Raji (cell line): ENCODE measurements around the gene MAN1A2.

Experiments
- POLR2A ChIP-seq: IDR thresholded peaks from 2 replicates; pipeline ENCODE4 v1.6.1; 2011; ENCODE audit warnings: low read depth, low read length, control low read depth; ENCODE audit not compliant: insufficient read depth

MAN1A2 gene

GRCh38 chr1:117427297-117427696 lies 60.0 kb downstream of the MAN1A2 start:
- no peak for TF ChIP-seq POLR2A

- no peak for TF ChIP-seq POLR2A
Observed at GRCh38 chr1:117433943-117434342, 66.7 kb downstream of the MAN1A2 start.

- TF ChIP-seq POLR2A = no peak
Observed at GRCh38 chr1:117436513-117436912, 69.3 kb downstream of the MAN1A2 start.

DNA sequence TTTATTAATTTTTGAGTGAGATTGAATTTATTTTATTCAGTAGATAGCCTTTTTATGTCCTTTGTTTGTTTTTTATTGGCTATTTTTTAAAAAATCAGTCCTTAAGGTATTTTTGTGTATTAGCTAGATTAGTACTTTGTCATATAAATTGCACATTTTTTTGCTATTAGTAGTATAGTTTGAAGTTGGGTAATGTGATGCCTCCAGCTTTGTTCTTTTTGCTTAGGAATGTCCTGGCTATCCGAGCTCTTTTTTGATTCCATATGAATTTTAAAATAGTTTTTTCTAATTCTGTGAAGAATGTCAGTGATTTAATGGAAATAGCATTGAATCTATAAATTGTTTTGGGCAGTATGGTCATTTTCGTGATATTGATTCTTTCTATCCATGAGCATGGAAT lies 80.4 kb downstream of the MAN1A2 start:
- TF ChIP-seq POLR2A = no peak

GRCh38 chr1:117452216-117452615 lies 85.0 kb downstream of the MAN1A2 start:
- TF ChIP-seq POLR2A = no peak

DNA sequence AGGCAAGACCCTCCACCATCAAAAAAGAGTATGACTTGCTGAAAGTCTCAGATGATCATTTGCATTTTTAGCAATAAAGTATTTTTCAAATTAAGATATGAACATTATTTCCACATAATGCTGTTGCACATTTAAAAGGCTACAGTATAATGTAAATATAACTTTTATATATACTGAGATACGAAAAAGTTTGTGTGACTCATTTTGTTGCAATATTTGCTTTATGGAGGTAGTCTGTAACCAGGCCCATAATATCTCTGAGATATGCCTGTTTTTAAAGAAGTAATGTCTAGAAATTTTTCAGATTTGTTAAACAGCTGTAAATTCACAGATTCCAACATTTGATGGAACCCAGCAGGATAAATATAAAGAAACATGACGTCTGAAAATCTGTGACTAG lies 86.7 kb downstream of the MAN1A2 start:
- no peak for TF ChIP-seq POLR2A

DNA sequence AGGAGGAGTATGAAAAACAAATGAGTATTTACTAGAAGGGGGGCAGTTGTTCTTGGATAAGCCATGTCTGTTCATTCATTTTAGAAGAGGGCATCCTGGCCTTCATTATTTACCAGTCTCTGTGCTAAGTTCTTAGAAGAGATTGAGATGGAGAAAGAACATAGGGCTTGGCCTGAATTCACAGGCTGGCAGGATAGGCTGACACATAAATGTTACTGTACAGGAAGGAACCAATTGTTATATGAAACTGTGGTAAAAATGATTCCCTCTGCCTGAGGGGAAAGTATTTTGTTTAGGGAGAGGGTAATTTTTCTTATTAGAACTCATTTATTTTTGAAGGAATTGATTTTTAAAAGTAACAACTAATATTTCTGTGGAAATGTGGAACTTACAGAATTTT lies 99.5 kb downstream of the MAN1A2 start:
- no peak for TF ChIP-seq POLR2A

- no peak for TF ChIP-seq POLR2A
Observed at GRCh38 chr1:117467336-117467735, 100.1 kb downstream of the MAN1A2 start.

GRCh38 chr1:117473063-117473462 lies 105.8 kb downstream of the MAN1A2 start:
- TF ChIP-seq POLR2A = no peak

DNA sequence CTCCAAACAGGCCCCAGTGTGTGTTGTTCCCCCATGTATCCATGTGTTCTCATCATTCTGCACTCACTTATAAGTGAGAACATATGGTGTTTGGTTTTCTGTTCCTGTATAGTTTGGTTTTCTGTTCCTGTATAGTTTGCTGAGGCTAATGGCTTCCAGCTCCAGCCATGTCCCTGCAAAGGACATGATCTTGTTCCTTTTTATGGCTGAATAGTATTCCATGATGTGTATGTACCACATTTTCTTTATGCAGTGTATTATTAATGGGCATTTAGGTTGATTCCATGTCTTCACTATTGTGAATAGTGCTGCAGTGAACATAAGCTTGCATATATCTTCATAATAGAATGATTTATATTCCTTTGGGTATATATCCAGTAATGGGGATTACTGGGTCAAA lies 111.8 kb downstream of the MAN1A2 start:
- no peak for TF ChIP-seq POLR2A

DNA sequence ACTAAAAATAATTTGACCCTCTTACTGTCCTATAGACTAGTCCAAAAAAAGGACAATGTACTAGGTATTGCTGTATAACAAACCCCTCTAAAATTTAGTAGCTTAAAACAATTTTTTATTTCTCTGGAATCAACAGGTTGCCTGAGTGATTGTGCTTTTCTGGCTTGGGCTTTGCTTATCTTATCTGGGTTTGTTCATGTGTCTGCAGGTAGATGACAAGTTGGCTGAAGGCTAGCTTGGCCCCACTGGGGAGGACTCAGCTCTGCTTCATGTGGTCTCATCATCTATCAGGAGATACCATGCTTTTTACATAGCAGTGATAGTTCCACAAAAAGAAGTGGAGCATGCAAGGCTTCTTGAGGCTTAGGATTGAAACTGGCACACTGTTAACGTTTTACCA lies 114.2 kb downstream of the MAN1A2 start:
- no peak for TF ChIP-seq POLR2A

DNA sequence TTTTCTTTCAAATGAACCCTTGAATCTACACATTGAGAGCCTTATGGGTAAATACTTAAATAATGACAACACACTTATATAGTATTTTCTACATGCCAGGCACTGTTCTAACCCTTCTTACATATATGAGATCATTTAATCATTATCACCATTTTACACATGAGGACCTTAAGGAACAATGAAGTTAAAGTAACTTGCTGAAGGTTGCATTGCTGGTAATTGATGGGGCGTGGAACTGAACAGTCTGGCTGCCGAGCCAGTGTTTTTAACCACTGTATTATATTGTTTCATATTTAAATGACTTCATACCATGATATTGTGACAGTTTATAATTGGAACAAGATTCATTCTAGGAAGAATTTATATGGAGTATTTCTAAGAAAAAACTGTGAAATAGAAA lies 126.7 kb downstream of the MAN1A2 start:
- no peak for TF ChIP-seq POLR2A

DNA sequence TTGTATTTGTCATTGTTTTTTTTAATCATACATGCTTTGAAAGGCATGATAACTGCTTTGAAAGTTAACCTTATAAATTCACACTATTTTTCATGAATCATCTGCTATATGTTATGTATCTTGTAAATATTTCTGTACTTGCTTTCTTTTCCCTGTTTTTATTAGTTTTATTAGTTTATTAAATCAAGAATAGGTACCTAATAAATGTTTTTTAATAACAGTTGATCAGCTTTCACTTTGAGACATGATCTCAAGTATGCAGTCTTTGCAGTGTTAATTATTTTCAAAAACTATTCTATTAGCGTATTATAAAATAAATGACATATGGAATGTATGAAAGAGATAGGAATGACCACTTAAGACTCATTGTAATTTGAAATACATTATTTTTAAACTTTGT lies 127.8 kb downstream of the MAN1A2 start:
- no peak for TF ChIP-seq POLR2A

DNA sequence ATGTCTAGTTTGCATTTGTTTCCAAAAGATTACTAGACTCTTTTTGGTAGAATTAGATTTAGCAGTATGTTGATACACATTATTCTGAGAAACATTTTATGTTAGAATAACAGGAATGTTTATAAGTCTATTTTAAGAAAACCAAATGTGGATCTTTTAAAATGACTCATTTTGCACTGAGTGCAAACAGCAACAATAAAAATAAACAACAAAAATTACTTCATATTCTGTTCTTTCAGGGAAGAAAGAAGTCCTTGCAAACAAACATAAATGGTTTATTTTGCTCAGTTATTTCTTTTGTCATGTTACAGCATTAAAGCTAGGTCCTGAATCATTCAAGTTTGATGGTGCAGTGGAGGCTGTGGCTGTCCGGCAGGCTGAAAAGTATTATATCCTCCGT lies 131.8 kb downstream of the MAN1A2 start:
- no peak for TF ChIP-seq POLR2A

DNA sequence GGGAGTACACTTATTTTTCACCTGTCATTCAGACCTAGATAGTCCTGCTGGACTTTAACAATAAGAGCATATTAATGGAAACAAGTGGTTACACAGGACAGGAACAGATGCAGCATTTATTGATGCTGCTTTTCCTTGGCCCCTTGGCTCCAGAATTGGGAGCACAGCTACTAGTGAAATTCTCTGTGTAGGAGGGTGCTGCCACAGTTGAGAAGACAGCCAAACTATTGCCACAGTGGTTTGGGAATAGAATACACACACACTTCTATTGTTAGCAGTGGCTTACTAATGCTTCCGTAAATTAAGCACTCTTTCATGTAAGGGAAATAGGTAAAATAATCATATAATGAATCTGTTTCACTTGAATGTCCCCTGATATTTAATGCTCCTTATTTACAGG lies 133.3 kb downstream of the MAN1A2 start:
- no peak for TF ChIP-seq POLR2A

GRCh38 chr1:117501281-117501680 lies 134.0 kb downstream of the MAN1A2 start:
- TF ChIP-seq POLR2A = no peak

GRCh38 chr1:117511273-117511672 lies 144.0 kb downstream of the MAN1A2 start:
- no peak for TF ChIP-seq POLR2A
